ENCODE data around the gene RASGEF1B.

RASGEF1B gene

GRCh38 chr4:81404741-81405140, 67.0 kb downstream of the RASGEF1B start:
- H3K27me3 ChIP-seq (ENCODE audit: control insufficient read depth in 2 of 2, insufficient read depth in 2 of 2, low read length in 2 of 2), result no peaks in the 10 kb centered on the region
- H3K4me1 ChIP-seq (ENCODE audit: control insufficient read depth in 2 of 2, insufficient read depth in 2 of 2, low read length in 2 of 2), result no peaks in the 10 kb centered on the region
- H3K36me3 ChIP-seq (ENCODE audit: control insufficient read depth in 2 of 2, insufficient read depth in 2 of 2, low read length in 2 of 2), result no peaks in the 10 kb centered on the region
- no peak overlapping the region for H3K9ac ChIP-seq (ENCODE audit: low read depth in 1 of 2, low read length in 2 of 2)
- H3K27ac ChIP-seq (ENCODE audit: low read depth in 2 of 2, low read length in 2 of 2), result no peak overlapping the region
- no peak overlapping the region for H3K4me3 ChIP-seq (ENCODE audit: low read length in 2 of 2)
- no peaks in the 10 kb centered on the region for H3K9me3 ChIP-seq (ENCODE audit: control insufficient read depth in 2 of 2, low read length in 2 of 2)

GRCh38 chr4:81404294-81404693, 67.4 kb downstream of the RASGEF1B start:
- H3K9me3 ChIP-seq (ENCODE audit: control insufficient read depth in 2 of 2, low read length in 2 of 2), result no peaks in the 10 kb centered on the region
- no peak overlapping the region for H3K9ac ChIP-seq (ENCODE audit: low read depth in 1 of 2, low read length in 2 of 2)
- H3K4me3 ChIP-seq (ENCODE audit: low read length in 2 of 2), result no peak overlapping the region
- no peaks in the 10 kb centered on the region for H3K36me3 ChIP-seq (ENCODE audit: control insufficient read depth in 2 of 2, insufficient read depth in 2 of 2, low read length in 2 of 2)
- H3K4me1 ChIP-seq (ENCODE audit: control insufficient read depth in 2 of 2, insufficient read depth in 2 of 2, low read length in 2 of 2), result no peaks in the 10 kb centered on the region
- no peak overlapping the region for H3K27ac ChIP-seq (ENCODE audit: low read depth in 2 of 2, low read length in 2 of 2)
- no peaks in the 10 kb centered on the region for H3K27me3 ChIP-seq (ENCODE audit: control insufficient read depth in 2 of 2, insufficient read depth in 2 of 2, low read length in 2 of 2)

- no peaks in the 10 kb centered on the region for H3K36me3 ChIP-seq (ENCODE audit: control insufficient read depth in 2 of 2, insufficient read depth in 2 of 2, low read length in 2 of 2)
- no peak overlapping the region for H3K27ac ChIP-seq (ENCODE audit: low read depth in 2 of 2, low read length in 2 of 2)
- no peaks in the 10 kb centered on the region for H3K4me1 ChIP-seq (ENCODE audit: control insufficient read depth in 2 of 2, insufficient read depth in 2 of 2, low read length in 2 of 2)
- H3K27me3 ChIP-seq (ENCODE audit: control insufficient read depth in 2 of 2, insufficient read depth in 2 of 2, low read length in 2 of 2), result no peaks in the 10 kb centered on the region
- no peak overlapping the region for H3K4me3 ChIP-seq (ENCODE audit: low read length in 2 of 2)
- H3K9me3 ChIP-seq (ENCODE audit: control insufficient read depth in 2 of 2, low read length in 2 of 2), result no peaks in the 10 kb centered on the region
- no peak overlapping the region for H3K9ac ChIP-seq (ENCODE audit: low read depth in 1 of 2, low read length in 2 of 2)
These were observed 72.2 kb downstream of the RASGEF1B start for GRCh38 chr4:81399306-81400086.

GRCh38 chr4:81398379-81398778, 73.3 kb downstream of the RASGEF1B start:
- Histone ChIP-seq H3K4me3 (ENCODE audit: low read length in 2 of 2) (no peak overlapping the region), H3K9ac (ENCODE audit: low read depth in 1 of 2, low read length in 2 of 2) (no peak overlapping the region), H3K27ac (ENCODE audit: low read depth in 2 of 2, low read length in 2 of 2) (no peak overlapping the region), H3K4me1 (ENCODE audit: control insufficient read depth in 2 of 2, insufficient read depth in 2 of 2, low read length in 2 of 2) (no peaks in the 10 kb centered on the region), H3K36me3 (ENCODE audit: control insufficient read depth in 2 of 2, insufficient read depth in 2 of 2, low read length in 2 of 2) (no peaks in the 10 kb centered on the region), H3K27me3 (ENCODE audit: control insufficient read depth in 2 of 2, insufficient read depth in 2 of 2, low read length in 2 of 2) (no peaks in the 10 kb centered on the region), H3K9me3 (ENCODE audit: control insufficient read depth in 2 of 2, low read length in 2 of 2) (no peaks in the 10 kb centered on the region)

- Histone ChIP-seq H3K27me3 (ENCODE audit: control insufficient read depth in 2 of 2, insufficient read depth in 2 of 2, low read length in 2 of 2) (no peaks in the 10 kb centered on the region), H3K36me3 (ENCODE audit: control insufficient read depth in 2 of 2, insufficient read depth in 2 of 2, low read length in 2 of 2) (no peaks in the 10 kb centered on the region), H3K4me1 (ENCODE audit: control insufficient read depth in 2 of 2, insufficient read depth in 2 of 2, low read length in 2 of 2) (no peaks in the 10 kb centered on the region), H3K4me3 (ENCODE audit: low read length in 2 of 2) (no peak overlapping the region), H3K9ac (ENCODE audit: low read depth in 1 of 2, low read length in 2 of 2) (no peak overlapping the region), H3K9me3 (ENCODE audit: control insufficient read depth in 2 of 2, low read length in 2 of 2) (no peaks in the 10 kb centered on the region), H3K27ac (ENCODE audit: low read depth in 2 of 2, low read length in 2 of 2) (no peak overlapping the region)
These were observed 74.1 kb downstream of the RASGEF1B start for GRCh38 chr4:81397635-81398034.

- Histone ChIP-seq H3K9me3 (ENCODE audit: control insufficient read depth in 2 of 2, low read length in 2 of 2) (no peaks in the 10 kb centered on the region), H3K9ac (ENCODE audit: low read depth in 1 of 2, low read length in 2 of 2) (no peak overlapping the region), H3K4me3 (ENCODE audit: low read length in 2 of 2) (no peak overlapping the region), H3K36me3 (ENCODE audit: control insufficient read depth in 2 of 2, insufficient read depth in 2 of 2, low read length in 2 of 2) (no peaks in the 10 kb centered on the region), H3K27ac (ENCODE audit: low read depth in 2 of 2, low read length in 2 of 2) (no peak overlapping the region), H3K4me1 (ENCODE audit: control insufficient read depth in 2 of 2, insufficient read depth in 2 of 2, low read length in 2 of 2) (no peaks in the 10 kb centered on the region), H3K27me3 (ENCODE audit: control insufficient read depth in 2 of 2, insufficient read depth in 2 of 2, low read length in 2 of 2) (no peaks in the 10 kb centered on the region)
These were observed 76.5 kb downstream of the RASGEF1B start for GRCh38 chr4:81395239-81395638.

GRCh38 chr4:81392164-81392563, 79.5 kb downstream of the RASGEF1B start:
- Histone ChIP-seq H3K27ac (ENCODE audit: low read depth in 2 of 2, low read length in 2 of 2) (no peak overlapping the region), H3K4me1 (ENCODE audit: control insufficient read depth in 2 of 2, insufficient read depth in 2 of 2, low read length in 2 of 2) (no peaks in the 10 kb centered on the region), H3K9me3 (ENCODE audit: control insufficient read depth in 2 of 2, low read length in 2 of 2) (no peaks in the 10 kb centered on the region), H3K36me3 (ENCODE audit: control insufficient read depth in 2 of 2, insufficient read depth in 2 of 2, low read length in 2 of 2) (no peaks in the 10 kb centered on the region), H3K27me3 (ENCODE audit: control insufficient read depth in 2 of 2, insufficient read depth in 2 of 2, low read length in 2 of 2) (no peaks in the 10 kb centered on the region), H3K9ac (ENCODE audit: low read depth in 1 of 2, low read length in 2 of 2) (no peak overlapping the region), H3K4me3 (ENCODE audit: low read length in 2 of 2) (no peak overlapping the region)

GRCh38 chr4:81389720-81390119, 82.0 kb downstream of the RASGEF1B start:
- Histone ChIP-seq H3K4me3 (ENCODE audit: low read length in 2 of 2) (no peak overlapping the region), H3K4me1 (ENCODE audit: control insufficient read depth in 2 of 2, insufficient read depth in 2 of 2, low read length in 2 of 2) (no peaks in the 10 kb centered on the region), H3K27me3 (ENCODE audit: control insufficient read depth in 2 of 2, insufficient read depth in 2 of 2, low read length in 2 of 2) (no peaks in the 10 kb centered on the region), H3K9ac (ENCODE audit: low read depth in 1 of 2, low read length in 2 of 2) (no peak overlapping the region), H3K36me3 (ENCODE audit: control insufficient read depth in 2 of 2, insufficient read depth in 2 of 2, low read length in 2 of 2) (no peaks in the 10 kb centered on the region), H3K27ac (ENCODE audit: low read depth in 2 of 2, low read length in 2 of 2) (no peak overlapping the region), H3K9me3 (ENCODE audit: control insufficient read depth in 2 of 2, low read length in 2 of 2) (no peaks in the 10 kb centered on the region)

- H3K27ac ChIP-seq (ENCODE audit: low read depth in 2 of 2, low read length in 2 of 2), result no peak overlapping the region
- H3K9ac ChIP-seq (ENCODE audit: low read depth in 1 of 2, low read length in 2 of 2), result no peak overlapping the region
- H3K9me3 ChIP-seq (ENCODE audit: control insufficient read depth in 2 of 2, low read length in 2 of 2), result no peaks in the 10 kb centered on the region
- no peaks in the 10 kb centered on the region for H3K36me3 ChIP-seq (ENCODE audit: control insufficient read depth in 2 of 2, insufficient read depth in 2 of 2, low read length in 2 of 2)
- no peaks in the 10 kb centered on the region for H3K4me1 ChIP-seq (ENCODE audit: control insufficient read depth in 2 of 2, insufficient read depth in 2 of 2, low read length in 2 of 2)
- H3K27me3 ChIP-seq (ENCODE audit: control insufficient read depth in 2 of 2, insufficient read depth in 2 of 2, low read length in 2 of 2), result no peaks in the 10 kb centered on the region
- H3K4me3 ChIP-seq (ENCODE audit: low read length in 2 of 2), result no peak overlapping the region
These were observed 91.3 kb downstream of the RASGEF1B start for GRCh38 chr4:81380437-81380836.

- no peak overlapping the region for H3K4me3 ChIP-seq (ENCODE audit: low read length in 2 of 2)
- H3K27me3 ChIP-seq (ENCODE audit: control insufficient read depth in 2 of 2, insufficient read depth in 2 of 2, low read length in 2 of 2), result no peaks in the 10 kb centered on the region
- H3K9ac ChIP-seq (ENCODE audit: low read depth in 1 of 2, low read length in 2 of 2), result no peak overlapping the region
- H3K9me3 ChIP-seq (ENCODE audit: control insufficient read depth in 2 of 2, low read length in 2 of 2), result no peaks in the 10 kb centered on the region
- H3K4me1 ChIP-seq (ENCODE audit: control insufficient read depth in 2 of 2, insufficient read depth in 2 of 2, low read length in 2 of 2), result no peaks in the 10 kb centered on the region
- no peak overlapping the region for H3K27ac ChIP-seq (ENCODE audit: low read depth in 2 of 2, low read length in 2 of 2)
- H3K36me3 ChIP-seq (ENCODE audit: control insufficient read depth in 2 of 2, insufficient read depth in 2 of 2, low read length in 2 of 2), result no peaks in the 10 kb centered on the region
These were observed 93.3 kb downstream of the RASGEF1B start for GRCh38 chr4:81378386-81378785.

Measured in mucosa of rectum (tissue), 2 donors.